ENCODE data around the gene S100A13.

The S100A13 gene

DNA sequence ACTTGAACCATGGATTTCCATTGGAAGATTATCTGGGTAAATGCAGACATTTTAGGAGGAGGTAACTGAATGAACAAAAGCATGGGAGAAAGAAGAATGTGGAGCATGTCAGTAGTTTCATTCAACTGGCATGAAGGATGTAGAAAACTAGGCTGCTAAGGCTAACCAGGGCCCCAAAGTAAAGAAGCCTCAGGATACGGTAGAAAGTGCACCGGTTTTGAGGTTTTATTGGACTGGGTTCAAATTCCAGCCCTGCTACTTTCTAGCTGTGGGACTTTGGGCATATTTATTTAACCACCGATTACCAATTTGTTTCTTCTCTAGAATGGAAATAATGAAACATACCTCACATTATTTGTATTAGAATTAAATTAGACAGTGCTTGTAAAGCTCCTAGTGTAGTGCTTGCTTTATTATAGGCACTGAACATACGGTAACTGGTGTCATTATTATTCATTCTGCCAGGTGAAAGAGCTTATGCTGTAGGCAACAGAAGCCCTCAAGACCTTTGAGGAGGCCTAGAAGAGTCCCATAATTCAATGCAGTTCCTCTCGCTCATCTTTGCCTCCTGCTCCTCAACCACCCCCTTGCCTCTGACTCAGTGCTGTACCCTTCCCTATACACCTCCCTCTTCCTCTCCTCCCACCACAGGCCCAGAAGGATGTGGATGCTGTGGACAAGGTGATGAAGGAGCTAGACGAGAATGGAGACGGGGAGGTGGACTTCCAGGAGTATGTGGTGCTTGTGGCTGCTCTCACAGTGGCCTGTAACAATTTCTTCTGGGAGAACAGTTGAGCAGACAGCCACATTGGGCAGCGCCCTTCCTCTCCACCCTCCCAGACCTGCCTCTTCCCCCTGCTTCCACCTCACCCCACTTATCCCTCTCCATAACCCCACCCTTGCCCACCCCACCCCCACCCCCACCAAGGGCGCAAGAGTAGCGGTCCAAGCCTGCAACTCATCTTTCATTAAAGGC is 4.0 kb upstream of the S100A13 start:
- Histone ChIP-seq H3K4me1 (ENCODE audit: control insufficient read depth, insufficient read depth, low read length) (peaks cover 8% of the 10 kb centered on the region), H3K9ac (ENCODE audit: low read depth, low read length) (no peak overlapping the region), H3K36me3 (ENCODE audit: control insufficient read depth, insufficient read depth, low read length) (peaks cover 2% of the 10 kb centered on the region), H3K4me3 (ENCODE audit: low read depth, low read length) (no peak overlapping the region), H3K27me3 (ENCODE audit: control insufficient read depth, insufficient read depth, low read length) (no peaks in the 10 kb centered on the region), H3K9me3 (ENCODE audit: control insufficient read depth, insufficient read depth, low read length) (no peaks in the 10 kb centered on the region)

DNA sequence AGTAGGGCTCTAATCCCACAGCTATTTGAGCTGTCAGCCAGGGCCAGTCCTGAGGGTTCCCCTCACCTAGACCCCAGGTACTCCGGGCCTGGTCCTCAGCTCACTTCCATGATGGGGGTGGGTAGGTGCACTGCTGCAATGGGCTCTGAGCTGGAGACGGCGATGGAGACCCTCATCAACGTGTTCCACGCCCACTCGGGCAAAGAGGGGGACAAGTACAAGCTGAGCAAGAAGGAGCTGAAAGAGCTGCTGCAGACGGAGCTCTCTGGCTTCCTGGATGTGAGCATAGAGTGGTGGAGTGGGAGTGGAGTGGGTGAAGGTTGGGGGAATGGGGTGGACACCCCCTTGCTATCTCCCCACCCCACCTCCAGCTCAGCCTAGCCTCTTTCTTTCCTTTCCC is 3.1 kb upstream of the S100A13 start:
- peaks cover 9% of the 10 kb centered on the region for H3K4me1 ChIP-seq (ENCODE audit: control insufficient read depth, insufficient read depth, low read length)
- H3K36me3 ChIP-seq (ENCODE audit: control insufficient read depth, insufficient read depth, low read length) = no peaks in the 10 kb centered on the region
- no peak overlapping the region for H3K4me3 ChIP-seq (ENCODE audit: low read depth, low read length)
- no peaks in the 10 kb centered on the region for H3K9me3 ChIP-seq (ENCODE audit: control insufficient read depth, insufficient read depth, low read length)
- H3K27me3 ChIP-seq (ENCODE audit: control insufficient read depth, insufficient read depth, low read length) = no peaks in the 10 kb centered on the region
- no peak overlapping the region for H3K9ac ChIP-seq (ENCODE audit: low read depth, low read length)

DNA sequence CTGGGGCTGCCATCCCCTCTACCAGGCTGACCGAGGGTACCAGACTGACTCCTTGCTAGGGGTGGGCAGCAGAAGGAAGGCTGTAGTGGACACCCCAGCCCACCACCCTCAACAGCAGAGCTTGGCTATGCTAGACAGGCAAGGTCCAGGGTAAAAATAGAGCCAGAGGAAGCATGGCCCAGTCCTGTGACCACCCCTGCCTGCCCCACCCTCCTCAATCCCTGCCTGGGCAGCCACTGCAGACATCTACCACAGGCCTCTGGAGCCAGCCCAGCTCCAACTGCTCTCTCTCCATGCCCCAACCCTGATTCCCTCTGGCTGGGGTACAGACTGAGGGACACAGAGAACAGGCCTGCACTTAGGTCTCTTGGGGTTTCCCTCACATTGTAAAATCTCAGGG is 2.7 kb upstream of the S100A13 start:
- Histone ChIP-seq H3K4me3 (ENCODE audit: low read depth, low read length) (no peak overlapping the region), H3K9ac (ENCODE audit: low read depth, low read length) (no peak overlapping the region), H3K36me3 (ENCODE audit: control insufficient read depth, insufficient read depth, low read length) (no peaks in the 10 kb centered on the region), H3K27me3 (ENCODE audit: control insufficient read depth, insufficient read depth, low read length) (no peaks in the 10 kb centered on the region), H3K9me3 (ENCODE audit: control insufficient read depth, insufficient read depth, low read length) (no peaks in the 10 kb centered on the region), H3K4me1 (ENCODE audit: control insufficient read depth, insufficient read depth, low read length) (peaks cover 9% of the 10 kb centered on the region)

DNA sequence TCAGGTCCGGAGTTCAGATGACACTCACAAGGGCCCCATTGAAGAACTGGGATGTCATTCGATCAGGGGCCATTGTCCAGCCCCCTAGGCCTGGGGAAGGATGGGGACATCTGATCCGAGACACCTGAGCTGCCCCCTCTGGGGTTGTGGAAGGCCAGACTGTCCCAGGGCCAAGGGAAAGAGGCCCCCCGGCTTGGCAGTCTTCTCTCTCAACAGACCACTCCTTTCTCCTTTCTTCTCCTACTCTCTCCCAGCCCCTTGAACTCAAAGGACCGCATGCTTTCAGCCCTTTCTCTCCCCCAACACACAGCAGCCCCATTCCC is 2.0 kb upstream of the S100A13 start:
- H3K4me1 ChIP-seq (ENCODE audit: control insufficient read depth, insufficient read depth, low read length) = peaks cover 9% of the 10 kb centered on the region
- no peaks in the 10 kb centered on the region for H3K36me3 ChIP-seq (ENCODE audit: control insufficient read depth, insufficient read depth, low read length)
- no peaks in the 10 kb centered on the region for H3K27me3 ChIP-seq (ENCODE audit: control insufficient read depth, insufficient read depth, low read length)
- no peak overlapping the region for H3K9ac ChIP-seq (ENCODE audit: low read depth, low read length)
- H3K4me3 ChIP-seq (ENCODE audit: low read depth, low read length) = no peak overlapping the region
- no peaks in the 10 kb centered on the region for H3K9me3 ChIP-seq (ENCODE audit: control insufficient read depth, insufficient read depth, low read length)

DNA sequence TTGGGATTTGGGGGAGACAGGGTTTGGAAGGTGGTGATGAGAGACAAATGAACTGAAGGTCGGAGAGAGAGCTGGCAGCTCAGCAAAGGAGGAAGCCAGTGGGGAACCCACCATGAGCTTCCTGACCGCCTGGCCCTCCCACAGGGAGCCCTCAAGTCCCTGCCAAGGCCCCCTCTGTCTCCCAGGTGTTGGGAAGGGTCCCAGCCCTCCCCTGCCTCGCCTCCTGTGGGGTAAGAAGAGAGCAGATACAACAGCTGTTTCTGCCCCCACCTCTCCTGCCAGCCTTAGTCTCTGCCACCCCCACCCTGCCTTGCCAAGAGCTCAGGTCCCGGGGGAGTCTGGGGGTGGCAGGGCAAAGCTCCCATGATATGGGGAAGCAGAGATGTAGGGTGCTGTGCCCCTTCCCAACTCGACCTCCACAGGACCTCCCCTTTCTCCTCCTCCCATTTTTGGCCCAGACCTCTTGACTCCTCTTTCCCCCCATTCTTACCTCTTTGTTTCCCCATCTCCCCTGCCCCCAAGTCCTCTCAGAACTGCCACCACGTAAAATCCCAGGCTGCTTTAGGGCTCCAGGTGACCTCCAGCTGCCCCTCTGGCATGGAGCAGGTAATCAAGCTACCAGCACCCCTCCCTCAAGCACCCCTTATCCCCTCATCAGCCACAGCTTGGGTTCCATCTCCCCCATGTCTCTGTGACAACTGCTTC is 1.5 kb upstream of the S100A13 start:
- no peak overlapping the region for H3K4me3 ChIP-seq (ENCODE audit: low read depth, low read length)
- H3K27me3 ChIP-seq (ENCODE audit: control insufficient read depth, insufficient read depth, low read length) = no peaks in the 10 kb centered on the region
- H3K9me3 ChIP-seq (ENCODE audit: control insufficient read depth, insufficient read depth, low read length) = no peaks in the 10 kb centered on the region
- peaks cover 9% of the 10 kb centered on the region for H3K4me1 ChIP-seq (ENCODE audit: control insufficient read depth, insufficient read depth, low read length)
- peak overlapping the region; percentile 24 for H3K9ac ChIP-seq (ENCODE audit: low read depth, low read length)
- no peaks in the 10 kb centered on the region for H3K36me3 ChIP-seq (ENCODE audit: control insufficient read depth, insufficient read depth, low read length)

DNA sequence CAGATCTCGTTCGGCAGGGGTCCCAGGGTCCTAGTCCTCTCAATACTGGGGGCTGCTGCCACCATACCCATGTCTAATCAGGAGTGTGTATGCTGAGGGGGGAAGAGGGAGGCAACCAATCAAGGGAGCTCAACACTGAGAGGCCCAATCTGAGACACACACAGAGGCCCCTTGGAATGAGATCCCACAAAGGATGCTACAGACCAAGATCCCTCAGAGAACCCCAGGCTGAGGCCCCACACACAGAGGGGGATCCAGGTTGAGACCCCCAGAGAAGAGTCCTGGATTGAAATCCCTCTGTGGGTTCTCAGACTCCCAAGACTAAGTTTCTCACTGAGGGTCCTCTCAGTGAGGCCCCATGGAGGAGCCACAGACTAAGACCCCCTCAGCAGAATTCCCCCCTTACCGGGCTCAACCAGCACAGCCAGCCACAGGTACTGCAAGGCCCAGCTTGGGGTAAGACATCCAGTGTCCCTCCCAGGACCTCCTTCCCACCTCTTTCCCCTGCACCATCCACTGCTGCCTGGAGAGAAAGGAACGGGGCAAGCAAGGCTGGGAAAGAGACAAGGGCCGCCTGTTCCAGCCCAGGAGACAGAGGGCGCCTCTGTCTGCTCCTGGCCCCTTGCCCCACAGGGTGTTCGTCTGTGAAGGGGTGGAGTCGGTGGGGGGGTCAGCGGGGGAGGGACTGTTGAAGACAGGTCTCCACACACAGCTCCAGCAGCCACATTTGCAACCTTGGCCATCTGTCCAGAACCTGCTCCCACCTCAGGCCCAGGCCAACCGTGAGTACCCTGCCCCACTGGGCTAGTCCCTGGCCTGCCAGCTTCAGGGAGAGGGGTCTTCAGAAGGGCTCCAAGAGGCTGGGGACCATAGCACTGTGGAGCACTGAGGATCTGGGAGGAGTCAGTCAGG is 666 bp upstream of the S100A13 start, which contains the start of gene S100A1:
Gene S100A1 (plus strand): TSS at position 720 of the 912 bp plus-strand sequence. CDS start 2,088 bp downstream, outside the sequence.
- Histone ChIP-seq H3K4me3 (ENCODE audit: low read depth, low read length) (peak within 1 kb of the TSS; percentile 82), H3K9ac (ENCODE audit: low read depth, low read length) (peak within 1 kb of the TSS; percentile 85), H3K36me3 (ENCODE audit: control insufficient read depth, insufficient read depth, low read length) (no peaks in the 10 kb centered on the region), H3K9me3 (ENCODE audit: control insufficient read depth, insufficient read depth, low read length) (no peaks in the 10 kb centered on the region), H3K27me3 (ENCODE audit: control insufficient read depth, insufficient read depth, low read length) (no peaks in the 10 kb centered on the region), H3K4me1 (ENCODE audit: control insufficient read depth, insufficient read depth, low read length) (peaks cover 11% of the 10 kb centered on the region)

DNA sequence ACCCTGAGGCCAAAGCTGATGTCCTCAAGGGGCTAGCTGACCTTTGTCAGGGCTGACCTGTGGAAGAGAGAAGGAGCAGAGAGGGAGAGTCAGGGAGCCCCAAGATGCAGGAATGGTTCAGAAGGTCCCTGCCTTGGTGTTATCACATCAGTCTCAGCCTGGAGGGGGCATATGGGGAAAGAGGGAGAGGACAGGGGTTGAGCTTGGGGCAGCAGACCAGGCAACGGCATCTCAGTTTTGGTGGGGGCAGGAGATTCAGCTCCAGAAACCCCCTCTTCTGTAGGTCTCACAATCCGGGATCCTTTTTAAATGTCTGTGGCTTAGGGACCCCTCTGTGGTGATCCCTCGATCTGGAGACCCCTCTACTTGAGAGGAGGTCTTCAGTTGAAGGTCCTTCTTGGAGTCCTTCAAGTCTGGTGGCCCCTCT is 815 bp downstream of the S100A13 start:
- peak overlapping the region; percentile 82 for H3K4me3 ChIP-seq (ENCODE audit: low read depth, low read length)
- H3K9me3 ChIP-seq (ENCODE audit: control insufficient read depth, insufficient read depth, low read length) = no peaks in the 10 kb centered on the region
- H3K4me1 ChIP-seq (ENCODE audit: control insufficient read depth, insufficient read depth, low read length) = peaks cover 11% of the 10 kb centered on the region
- H3K27me3 ChIP-seq (ENCODE audit: control insufficient read depth, insufficient read depth, low read length) = no peaks in the 10 kb centered on the region
- H3K36me3 ChIP-seq (ENCODE audit: control insufficient read depth, insufficient read depth, low read length) = no peaks in the 10 kb centered on the region
- H3K9ac ChIP-seq (ENCODE audit: low read depth, low read length) = peak overlapping the region; percentile 85

DNA sequence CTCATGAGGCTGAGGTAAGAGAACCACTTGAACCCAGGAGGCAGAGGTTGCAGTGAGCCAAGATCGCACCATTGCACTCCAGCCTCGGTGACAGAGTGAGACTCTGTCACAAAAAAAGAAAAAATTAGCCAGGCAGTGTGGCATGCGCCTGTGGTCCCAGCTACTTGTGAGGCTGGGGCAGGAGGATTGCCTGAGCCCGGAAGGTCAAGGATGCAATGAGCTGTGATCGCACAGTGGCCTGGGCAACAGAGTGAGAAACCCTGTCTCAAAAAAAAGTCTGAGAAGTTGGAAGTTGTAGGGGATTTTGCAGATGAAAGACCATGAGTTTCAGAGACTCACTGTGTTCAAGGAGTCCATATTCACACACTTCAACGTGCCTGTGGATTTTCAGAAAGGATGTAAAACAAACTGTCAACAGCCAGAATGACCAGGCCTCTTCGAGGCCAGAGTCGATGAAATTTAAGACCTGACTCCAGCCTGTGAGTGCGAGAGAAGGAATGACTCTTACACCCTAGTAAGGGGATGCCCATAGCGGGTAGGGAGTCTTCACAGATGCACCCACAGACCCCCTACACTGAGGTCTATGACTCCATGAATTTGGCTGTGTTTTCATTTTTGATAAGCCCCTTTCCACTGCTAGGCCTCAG is 2.2 kb downstream of the S100A13 start:
- H3K4me3 ChIP-seq (ENCODE audit: low read depth, low read length) = no peak overlapping the region
- no peak overlapping the region for H3K9ac ChIP-seq (ENCODE audit: low read depth, low read length)
- peaks cover 11% of the 10 kb centered on the region for H3K4me1 ChIP-seq (ENCODE audit: control insufficient read depth, insufficient read depth, low read length)
- no peaks in the 10 kb centered on the region for H3K9me3 ChIP-seq (ENCODE audit: control insufficient read depth, insufficient read depth, low read length)
- no peaks in the 10 kb centered on the region for H3K27me3 ChIP-seq (ENCODE audit: control insufficient read depth, insufficient read depth, low read length)
- no peaks in the 10 kb centered on the region for H3K36me3 ChIP-seq (ENCODE audit: control insufficient read depth, insufficient read depth, low read length)

DNA sequence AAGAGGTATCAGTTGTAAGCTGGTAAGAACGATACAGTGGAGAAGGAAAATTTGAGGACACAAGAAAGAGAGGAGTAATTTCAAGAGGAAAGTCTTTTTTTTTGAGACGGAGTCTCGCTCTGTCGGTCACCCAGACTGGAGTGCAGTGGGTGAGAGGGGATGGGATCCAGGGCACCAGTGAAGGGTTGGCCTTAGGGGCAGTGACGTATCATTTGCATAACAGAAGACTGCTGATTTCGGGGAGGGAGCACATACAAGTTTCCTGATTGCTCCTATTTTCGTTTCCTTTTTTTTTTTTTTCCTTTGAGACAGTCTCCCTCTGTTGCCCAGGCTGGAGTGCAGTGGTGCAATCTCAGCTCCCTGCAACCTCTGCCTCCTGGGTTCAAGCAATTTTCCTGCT is 4.2 kb downstream of the S100A13 start:
- Histone ChIP-seq H3K9me3 (ENCODE audit: control insufficient read depth, insufficient read depth, low read length) (no peaks in the 10 kb centered on the region), H3K9ac (ENCODE audit: low read depth, low read length) (no peak overlapping the region), H3K27me3 (ENCODE audit: control insufficient read depth, insufficient read depth, low read length) (no peaks in the 10 kb centered on the region), H3K4me3 (ENCODE audit: low read depth, low read length) (no peak overlapping the region), H3K36me3 (ENCODE audit: control insufficient read depth, insufficient read depth, low read length) (no peaks in the 10 kb centered on the region), H3K4me1 (ENCODE audit: control insufficient read depth, insufficient read depth, low read length) (peaks cover 11% of the 10 kb centered on the region)

DNA sequence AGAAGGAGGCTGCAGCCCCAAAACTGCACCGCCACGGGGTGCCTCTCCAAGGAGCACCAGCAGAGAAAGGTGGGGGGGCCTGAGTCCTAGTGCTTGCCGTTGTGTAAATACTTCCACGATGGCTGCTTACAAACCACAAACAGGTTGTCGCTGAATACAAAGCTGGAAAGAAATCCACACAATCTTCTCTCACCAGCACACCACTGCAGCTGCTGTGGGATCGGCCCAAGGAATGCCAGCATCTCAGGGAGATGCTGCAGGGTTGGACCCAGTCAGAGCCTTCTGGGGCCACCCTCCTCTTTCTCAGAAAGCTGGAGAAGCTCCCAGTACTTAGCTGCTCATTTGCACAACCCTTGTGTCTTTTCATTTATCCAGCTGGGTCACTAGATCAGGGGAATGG is 8.1 kb downstream of the S100A13 start:
- Histone ChIP-seq H3K9ac (ENCODE audit: low read depth, low read length) (no peak overlapping the region), H3K36me3 (ENCODE audit: control insufficient read depth, insufficient read depth, low read length) (no peaks in the 10 kb centered on the region), H3K4me3 (ENCODE audit: low read depth, low read length) (no peak overlapping the region), H3K4me1 (ENCODE audit: control insufficient read depth, insufficient read depth, low read length) (peaks cover 2% of the 10 kb centered on the region), H3K9me3 (ENCODE audit: control insufficient read depth, insufficient read depth, low read length) (no peaks in the 10 kb centered on the region), H3K27me3 (ENCODE audit: control insufficient read depth, insufficient read depth, low read length) (no peaks in the 10 kb centered on the region)

DNA sequence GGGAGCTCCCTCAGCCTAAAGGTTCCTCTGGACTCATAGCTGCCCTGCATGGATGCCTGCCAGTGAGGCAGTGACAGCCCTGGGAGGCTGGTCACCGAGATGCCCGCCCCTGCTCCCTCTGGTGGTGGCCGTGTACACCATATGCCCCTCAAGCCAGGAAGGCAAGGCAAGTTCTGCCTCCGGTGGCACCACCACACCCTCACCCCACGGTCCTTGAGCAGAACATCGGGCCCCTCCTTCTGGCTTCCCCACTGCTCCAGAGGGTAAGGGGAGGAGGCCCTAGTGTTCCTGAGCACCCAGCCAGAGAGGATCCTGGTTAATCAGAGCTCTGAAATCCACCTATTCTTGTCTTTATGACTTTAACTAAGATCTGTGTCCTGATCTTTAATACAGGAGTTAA is 9.6 kb downstream of the S100A13 start:
- no peak overlapping the region for H3K9ac ChIP-seq (ENCODE audit: low read depth, low read length)
- H3K4me3 ChIP-seq (ENCODE audit: low read depth, low read length) = no peak overlapping the region
- H3K36me3 ChIP-seq (ENCODE audit: control insufficient read depth, insufficient read depth, low read length) = no peaks in the 10 kb centered on the region
- no peaks in the 10 kb centered on the region for H3K9me3 ChIP-seq (ENCODE audit: control insufficient read depth, insufficient read depth, low read length)
- no peaks in the 10 kb centered on the region for H3K4me1 ChIP-seq (ENCODE audit: control insufficient read depth, insufficient read depth, low read length)
- no peaks in the 10 kb centered on the region for H3K27me3 ChIP-seq (ENCODE audit: control insufficient read depth, insufficient read depth, low read length)
